HCT116 (cell line): ENCODE data around the gene FOXP2. TPM values are rescaled to one million over a fixed set of nuclear protein-coding genes. Genes with fewer than 3 reads are reported as not detected.

Experiments used
- ATAC-seq: fragments of 200-7000 bp; cut with Tn5 transposase; 2 replicates; pipeline ENCODE4 v1.9.1; 2020; ENCODE audit warnings: mild to moderate bottlenecking, moderate library complexity
- BruUV-seq: library from RNA; stranded (reverse); fragments of 400-500 nt; replicated peaks from 2 replicates; lab custom pipeline; 2021; lab: Mats Ljungman, UMichigan
- CTCF ChIA-PET: fragments of 300-600 bp; sonication (Branson Sonifier 250); formaldehyde crosslinking; loops from one replicate; lab custom pipeline; 2021; ENCODE audit warnings: antibody characterized with exemption; lab: Charles Lee
- POLR2A ChIA-PET: fragments of 300-600, 350-600 bp; sonication (Branson Sonifier 250); formaldehyde crosslinking; loops from one replicate; lab custom pipeline; 2021; ENCODE audit warnings: antibody characterized with exemption; lab: Charles Lee
- RAD21 ChIA-PET, 2 experiments: fragments of 300-600 bp; sonication (Branson Sonifier 250); formaldehyde crosslinking; loops; one replicate each; lab custom pipeline; 2023; ENCODE audit warnings: low total read pairs in 2 of 2; ENCODE audit not compliant: uncharacterized antibody in 2 of 2, unreplicated experiment in 2 of 2, low non-redundant PET in 1 of 2; lab: Charles Lee
- DNase-seq: peaks from one replicate; pipeline ENCODE4 v3.0.0-alpha.2; 2010; ENCODE audit warnings: low read depth, low spot score
- H2AFZ ChIP-seq: fragments of 200-600 bp; shearing (Covaris generic), sonication (generic); 2 replicates; pipeline ENCODE4 v1.6.1; 2017; ENCODE audit warnings: low read depth, mixed run types, mixed read lengths, antibody characterized with exemption, low read length; ENCODE audit not compliant: poor library complexity, severe bottlenecking
- H3K27ac ChIP-seq: 2 replicates; pipeline ENCODE4 v1.5.1; 2012; ENCODE audit warnings: low read depth, low read length
- H3K27me3 ChIP-seq: fragments of 200-600 bp; sonication (generic); 2 replicates; pipeline ENCODE4 v1.6.1; 2016; ENCODE audit warnings: mixed run types, low read length, mixed read lengths; ENCODE audit not compliant: insufficient read depth
- H3K36me3 ChIP-seq, 2 experiments: fragments of 200-500 bp in 1 of 2; fragments of 200-600 bp in 1 of 2; sonication (Bioruptor generic) in 1 of 2; sonication (generic) in 1 of 2; 2 replicates each; pipeline versions ENCODE4 v1.5.1 to v1.6.1; 2014 to 2016; ENCODE audit warnings: low read length in 2 of 2, inconsistent platforms in 1 of 2, mixed read lengths in 1 of 2, mixed run types in 1 of 2; ENCODE audit not compliant: insufficient read depth in 2 of 2, control insufficient read depth in 1 of 2
- H3K4me1 ChIP-seq, 2 experiments: fragments of 200-600 bp in 1 of 2; sonication (generic) in 1 of 2; 2 replicates each; pipeline versions ENCODE4 v1.5.1 to v1.6.1; 2012 to 2017; ENCODE audit warnings: low read length in 2 of 2, inconsistent platforms in 1 of 2, mild to moderate bottlenecking in 1 of 2, mixed read lengths in 1 of 2, mixed run types in 1 of 2, moderate library complexity in 1 of 2; ENCODE audit not compliant: insufficient read depth in 2 of 2, control insufficient read depth in 1 of 2
- H3K4me2 ChIP-seq: fragments of 200-600 bp; sonication (generic); 2 replicates; pipeline ENCODE4 v1.6.1; 2017; ENCODE audit warnings: mixed run types, low read length, mixed read lengths
- H3K4me3 ChIP-seq, 2 experiments: fragments of 200-600 bp in 1 of 2; sonication (generic) in 1 of 2; replicated peaks in 1 of 2; 2 replicates each; pipeline ENCODE4 v1.5.1; 2011 to 2016; ENCODE audit warnings: low read length in 2 of 2, control low read depth in 1 of 2, low read depth in 1 of 2, mild to moderate bottlenecking in 1 of 2, mixed read lengths in 1 of 2, mixed run types in 1 of 2
- H3K79me2 ChIP-seq: fragments of 200-600 bp; sonication (generic); 2 replicates; pipeline ENCODE4 v1.6.1; 2017; ENCODE audit warnings: mild to moderate bottlenecking, mixed run types, low read length, moderate library complexity, mixed read lengths; ENCODE audit not compliant: insufficient read depth
- H3K9ac ChIP-seq: fragments of 200-600 bp; sonication (generic); 2 replicates; pipeline ENCODE4 v1.6.1; 2016; ENCODE audit warnings: low read length, mixed read lengths
- H3K9me2 ChIP-seq: fragments of 200-600 bp; sonication (generic), shearing (Covaris generic); 2 replicates; pipeline ENCODE4 v1.6.1; 2017; ENCODE audit warnings: mixed run types, mild to moderate bottlenecking, moderate library complexity; ENCODE audit not compliant: insufficient read depth
- H3K9me3 ChIP-seq, 2 experiments: fragments of 200-500 bp in 1 of 2; fragments of 200-600 bp in 1 of 2; sonication (Bioruptor generic) in 1 of 2; sonication (generic) in 1 of 2; 2 replicates each; pipeline ENCODE4 v1.6.1; 2014 to 2017; ENCODE audit warnings: low read length in 2 of 2, mixed read lengths in 2 of 2, inconsistent platforms in 1 of 2, low read depth in 1 of 2, mild to moderate bottlenecking in 1 of 2, mixed run types in 1 of 2, moderate library complexity in 1 of 2; ENCODE audit not compliant: control insufficient read depth in 1 of 2, insufficient read depth in 1 of 2
- H4K20me1 ChIP-seq: fragments of 200-600 bp; sonication (generic), shearing (Covaris generic); 2 replicates; pipeline ENCODE4 v1.6.1; 2017; ENCODE audit warnings: mixed run types, mild to moderate bottlenecking, moderate library complexity; ENCODE audit not compliant: insufficient read depth
- CBX3 ChIP-seq: IDR thresholded peaks from 2 replicates; pipeline ENCODE4 v1.6.1; 2012; ENCODE audit warnings: low read depth
- CEBPB ChIP-seq: IDR thresholded peaks from 2 replicates; pipeline ENCODE4 v1.6.1; 2012; ENCODE audit warnings: low read depth
- CTCF ChIP-seq, 3 experiments: fragments of 200-600 bp in 1 of 3; sonication (generic) in 1 of 3; IDR thresholded peaks in 2 of 3; conservative IDR thresholded peaks in 1 of 3; 2 replicates each; pipeline ENCODE4 v1.5.1; 2012 to 2017; ENCODE audit warnings: low read depth in 2 of 3, low read length in 2 of 3, antibody characterized with exemption in 1 of 3, borderline replicate concordance in 1 of 3, control low read depth in 1 of 3, mild to moderate bottlenecking in 1 of 3, mixed read lengths in 1 of 3, mixed run types in 1 of 3, moderate library complexity in 1 of 3; ENCODE audit not compliant: insufficient read depth in 1 of 3
- EGR1 ChIP-seq: IDR thresholded peaks from 2 replicates; pipeline ENCODE4 v1.6.1; 2012; ENCODE audit warnings: low read depth
- ELF1 ChIP-seq: IDR thresholded peaks from 2 replicates; pipeline ENCODE4 v1.6.1; 2012; ENCODE audit warnings: low read depth, borderline replicate concordance
- EZH2 ChIP-seq: fragments of 200-600 bp; sonication (generic); IDR thresholded peaks from 2 replicates; pipeline ENCODE4 v1.6.1; 2017; ENCODE audit warnings: antibody characterized with exemption, mixed run types
- POLR2AphosphoS5 ChIP-seq: IDR thresholded peaks from 2 replicates; pipeline ENCODE4 v1.6.1; 2011; ENCODE audit warnings: mild to moderate bottlenecking, low read depth, low read length, moderate library complexity
- REST ChIP-seq: IDR thresholded peaks from 2 replicates; pipeline ENCODE4 v1.6.1; 2012; ENCODE audit warnings: low read depth
- SRF ChIP-seq: IDR thresholded peaks from 2 replicates; pipeline ENCODE4 v1.6.1; 2012; ENCODE audit warnings: low read depth
- ZFX ChIP-seq: fragments of 450-650 bp; IDR thresholded peaks from 2 replicates; pipeline ENCODE4 v1.6.1; 2017
- ZNF274 ChIP-seq: fragments of 200-500 bp; sonication (Bioruptor generic); IDR thresholded peaks from 2 replicates; pipeline ENCODE4 v1.6.1; 2014; ENCODE audit warnings: mild to moderate bottlenecking, low read depth, low read length, inconsistent platforms
- intact Hi-C: fragments of 100-400 bp; cut with micrococcal nuclease; formaldehyde crosslinking; loops from 2 replicates; pipeline ENCODE4 v1.10.0; 2022
- total RNA-seq: library from RNA; stranded (reverse); gene quantifications from one replicate; pipeline ENCODE4 v1.2.1, GENCODE V29; 2021; ENCODE audit not compliant: unreplicated experiment

The FOXP2 gene
- total RNA-seq, 1 experiment from 2014 or later, result 2.5 TPM

- ATAC-seq (no peak), DNase-seq (no peak)
- H3K9me2 ChIP-seq, result no peaks in the 10 kb centered on the region
- TF ChIP-seq CEBPB, result no peak
- TF ChIP-seq ZNF274, result no peak
- no peak for TF ChIP-seq SRF
- TF ChIP-seq ELF1, result no peak
- no peak for TF ChIP-seq REST
- no peak for TF ChIP-seq EZH2
- no peak for TF ChIP-seq CBX3
- TF ChIP-seq ZFX, result no peak
- TF ChIP-seq CTCF (IDR thresholded peaks at IDR 0.05 in 2 of 3, conservative IDR thresholded peaks at IDR 0.05 in 1 of 3; ENCODE audit: borderline replicate concordance in 1 of 3, insufficient read depth in 1 of 3, low read depth in 2 of 3, low read length in 2 of 3), result no peak
- TF ChIP-seq EGR1, result no peak
- no peak for TF ChIP-seq POLR2AphosphoS5
- no peak overlapping the region for H2AFZ ChIP-seq
- intact Hi-C loops, result no loop called here
- ChIA-PET RAD21 (no interaction called here), POLR2A (interaction anchor here (1.1 kb wide), 1 partner anchor 9 kb away, joined by 3 read pairs; no protein-coding TSS in a partner anchor), CTCF (no interaction called here)
- no peaks in the 10 kb centered on the region for H3K4me1 ChIP-seq
- no peaks in the 10 kb centered on the region for H3K9me3 ChIP-seq
- no peaks in the 10 kb centered on the region for H4K20me1 ChIP-seq
- H3K4me3 ChIP-seq, result no peak overlapping the region
- H3K36me3 ChIP-seq, result no peaks in the 10 kb centered on the region
- no peaks in the 10 kb centered on the region for H3K27me3 ChIP-seq
- no peak overlapping the region for H3K27ac ChIP-seq
- H3K4me2 ChIP-seq, result no peak overlapping the region
- no TSS peak for BruUV-seq
- H3K79me2 ChIP-seq, result no peaks in the 10 kb centered on the region
- no peak overlapping the region for H3K9ac ChIP-seq
Measured at GRCh38 chr7:114711241-114711640, 296.6 kb downstream of the FOXP2 start.
